Stimulated activated CD8-positive, alpha-beta memory T cell treated with anti-CD3 and anti-CD28 coated beads, Interleukin-4, amount 100 ng/mL, for 4 hours (primary cell): Measurements from ENCODE around the gene PLA2G2F.
A peak's percentile ranks its signal among the peaks of the same experiment; 100 is the strongest.

Source experiments
- DNase-seq, 2 donors: peaks; one replicate each; pipeline ENCODE4 v3.0.0-alpha.2; 2020; ENCODE audit warnings: low read depth in 2 of 2, low spot score in 1 of 2

Gene PLA2G2F

GRCh38 chr1:20188455-20188817, 49.3 kb downstream of the PLA2G2F start:
- DNase-seq: no peak

- no peak for DNase-seq
Measured at GRCh38 chr1:20189664-20190063, 50.5 kb downstream of the PLA2G2F start.

- DNase-seq: no peak
Measured at GRCh38 chr1:20190256-20191160, 51.4 kb downstream of the PLA2G2F start.

- DNase-seq: no peak
Measured at GRCh38 chr1:20191266-20191825, 52.2 kb downstream of the PLA2G2F start.

- DNase-seq: no peak
Measured at GRCh38 chr1:20192364-20192763, 53.2 kb downstream of the PLA2G2F start.

GRCh38 chr1:20192871-20193411, 53.8 kb downstream of the PLA2G2F start:
- DNase-seq: no peak

GRCh38 chr1:20194224-20194623, 55.1 kb downstream of the PLA2G2F start:
- DNase-seq: no peak

GRCh38 chr1:20194757-20195461, 55.8 kb downstream of the PLA2G2F start:
- DNase-seq: peak; percentile 23 to 58

GRCh38 chr1:20195462-20195780, 56.3 kb downstream of the PLA2G2F start:
- DNase-seq: no peak

- DNase-seq: no peak
Measured at GRCh38 chr1:20197329-20197791, 58.2 kb downstream of the PLA2G2F start.

GRCh38 chr1:20198296-20198695, 59.2 kb downstream of the PLA2G2F start:
- DNase-seq: no peak

- no peak for DNase-seq
Measured at GRCh38 chr1:20198918-20199317, 59.8 kb downstream of the PLA2G2F start.

GRCh38 chr1:20199403-20199802, 60.3 kb downstream of the PLA2G2F start:
- no peak for DNase-seq

GRCh38 chr1:20199840-20200239, 60.7 kb downstream of the PLA2G2F start:
- no peak for DNase-seq
